ENCODE measurements around the gene BRD4.

Gene BRD4

DNA sequence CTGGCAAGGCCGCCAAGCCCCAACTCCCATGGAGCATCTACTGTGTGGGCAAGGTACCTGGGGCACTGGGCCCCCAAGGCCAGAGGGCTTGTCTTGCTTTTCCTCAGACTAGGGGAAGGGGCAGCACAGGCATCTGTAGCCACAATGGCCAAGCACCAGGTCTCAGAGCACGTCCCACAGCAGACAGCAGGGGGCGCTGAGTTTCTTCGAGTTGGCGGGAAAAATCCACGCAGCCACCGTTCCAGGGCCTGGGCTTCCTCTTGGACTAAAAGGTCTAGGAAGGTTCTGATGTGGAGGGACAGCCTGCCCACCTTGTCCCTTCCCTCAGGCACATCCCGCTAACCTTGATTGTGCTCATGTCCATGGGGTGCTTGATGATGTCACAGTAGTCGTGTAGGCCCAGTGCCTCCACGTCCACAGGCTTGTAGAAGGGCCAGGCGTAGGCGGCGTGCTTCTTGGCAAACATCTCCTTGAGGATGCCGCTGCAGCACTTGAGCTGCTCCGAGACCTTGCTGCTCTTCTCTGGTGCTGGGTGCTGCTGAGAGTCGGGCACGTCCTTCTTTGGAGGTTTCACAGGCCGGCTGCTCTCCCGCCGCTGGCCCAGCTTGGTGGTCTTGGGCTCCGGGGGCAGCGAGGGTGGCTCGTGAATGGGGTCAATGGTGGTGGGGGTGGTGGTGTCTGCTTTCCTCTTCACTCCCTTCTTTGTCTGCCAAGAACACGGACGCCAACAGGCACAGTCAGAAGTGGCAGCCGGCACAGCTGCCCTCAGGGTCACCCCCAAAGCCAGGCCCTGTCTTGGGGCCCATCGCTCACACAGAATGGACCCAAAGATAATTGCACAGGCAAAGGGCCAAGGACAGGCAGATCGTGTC lies 68.0 kb downstream of the BRD4 start:
- DNase-seq = no peak

GRCh38 chr19:15263361-15263985 lies 68.9 kb downstream of the BRD4 start:
- no peak for DNase-seq

GRCh38 chr19:15262011-15262410 lies 70.3 kb downstream of the BRD4 start:
- DNase-seq = no peak

DNA sequence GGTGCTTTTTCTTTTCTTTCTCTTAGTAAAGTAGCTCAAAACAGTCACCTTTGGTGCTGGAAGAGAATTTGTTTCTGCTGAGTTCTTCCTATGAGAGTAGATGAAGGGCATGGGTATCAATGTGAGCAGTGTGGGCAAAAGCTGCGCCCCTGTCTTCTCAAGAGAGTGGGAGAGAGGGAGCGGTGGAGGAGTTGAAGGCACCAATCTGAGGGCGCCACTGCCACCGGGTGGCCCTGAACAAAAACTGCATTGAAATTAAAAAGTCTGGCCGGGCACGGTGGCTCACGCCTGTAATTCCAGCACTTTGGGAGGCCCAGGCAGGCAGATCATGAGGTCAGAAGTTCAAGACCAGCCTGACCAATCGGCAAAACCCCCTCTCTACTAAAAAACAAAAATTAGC lies 71.4 kb downstream of the BRD4 start:
- no peak for DNase-seq

- no peak for DNase-seq
These were observed 72.4 kb downstream of the BRD4 start for GRCh38 chr19:15259907-15260306.

DNA sequence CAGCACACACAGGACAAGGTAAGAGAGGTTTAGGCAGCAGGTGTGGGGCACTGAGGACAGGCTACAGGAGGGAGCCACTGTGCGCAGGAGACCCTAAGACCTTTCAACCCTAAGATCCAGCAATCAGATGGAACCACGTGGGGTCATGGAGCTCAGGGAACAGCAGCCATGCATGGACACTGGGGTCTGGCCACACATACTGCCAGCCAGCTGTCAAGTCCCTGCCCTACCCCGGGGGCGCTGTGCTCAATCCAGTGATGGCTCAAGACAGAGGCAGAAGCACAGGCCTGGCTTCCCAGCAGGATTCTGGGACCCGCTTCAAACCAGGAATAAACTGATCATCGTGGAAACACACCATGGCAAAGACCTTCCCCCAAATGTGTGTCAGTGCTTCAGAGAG lies 74.6 kb downstream of the BRD4 start:
- DNase-seq = no peak

GRCh38 chr19:15256708-15257331 lies 75.5 kb downstream of the BRD4 start:
- no peak for DNase-seq

DNA sequence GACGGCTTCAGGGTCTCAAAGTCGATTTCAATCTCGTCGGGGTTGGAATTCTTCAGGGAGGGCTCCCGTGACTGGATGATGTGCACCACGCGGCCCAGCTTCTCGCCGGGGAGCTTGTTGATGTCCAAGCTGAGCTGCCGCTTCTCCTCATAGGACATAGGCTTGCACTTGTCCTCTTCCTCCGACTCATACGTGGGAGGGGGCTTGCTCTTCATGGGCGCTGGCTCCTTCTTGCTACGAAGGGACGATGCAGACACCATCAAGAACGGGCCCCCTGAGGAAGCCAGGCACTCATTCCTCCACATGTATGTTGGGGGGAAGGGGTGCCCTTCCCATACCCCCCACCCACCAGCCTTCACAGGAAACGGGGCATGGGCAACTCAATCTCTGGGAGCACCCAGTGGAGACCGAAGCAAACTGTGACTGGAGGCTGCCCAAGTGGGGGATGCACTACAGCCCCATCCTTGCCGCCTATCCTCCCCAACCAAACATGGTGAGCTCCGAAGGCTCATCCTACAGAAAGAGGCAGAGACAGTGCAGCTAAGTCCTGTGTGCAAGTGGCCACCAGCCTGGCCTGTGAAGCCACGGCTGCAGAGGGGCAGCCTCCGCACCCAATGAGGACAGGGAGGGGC lies 76.9 kb downstream of the BRD4 start:
- no peak for DNase-seq

- DNase-seq = no peak
These were observed 77.8 kb downstream of the BRD4 start for GRCh38 chr19:15254547-15254946.

DNA sequence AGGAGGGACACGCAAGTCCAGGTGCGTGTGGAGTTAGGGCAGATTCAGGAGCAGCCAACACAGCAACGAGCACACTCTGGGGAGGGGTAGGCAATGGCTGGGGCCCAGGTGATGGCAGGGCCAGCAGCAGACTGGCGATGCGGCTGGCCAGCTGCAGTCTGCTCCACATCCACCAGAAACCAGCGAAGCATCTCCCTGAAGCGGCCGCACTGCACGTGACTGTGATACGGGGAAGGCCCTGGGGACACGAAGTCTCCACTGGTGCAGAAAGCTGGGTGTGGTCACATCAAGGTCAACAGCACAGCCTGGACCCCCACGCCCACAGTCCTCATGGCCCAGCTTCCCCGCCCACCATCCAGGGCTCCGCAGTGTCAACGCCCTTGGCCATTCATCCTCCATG lies 78.8 kb downstream of the BRD4 start:
- DNase-seq = no peak

DNA sequence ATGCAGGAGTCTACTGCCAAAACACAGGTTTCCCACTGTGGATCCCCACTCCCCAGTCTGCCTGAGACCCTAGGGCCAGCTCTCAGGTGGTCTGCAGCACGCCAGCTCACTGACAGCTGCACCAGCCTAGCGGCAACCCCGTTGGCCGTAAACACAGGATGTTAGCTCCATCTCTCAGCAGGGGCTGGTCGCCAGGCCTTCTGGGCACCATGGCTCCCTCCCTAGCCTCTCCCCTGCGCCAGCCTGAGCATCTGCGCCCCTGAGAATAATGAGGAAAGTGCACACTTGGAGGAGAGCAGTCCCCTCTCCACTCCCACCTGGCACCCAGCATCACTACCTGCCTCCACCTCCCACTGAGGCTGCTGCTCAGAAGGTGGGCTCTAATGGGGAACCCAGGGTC lies 79.3 kb downstream of the BRD4 start:
- DNase-seq = no peak

DNA sequence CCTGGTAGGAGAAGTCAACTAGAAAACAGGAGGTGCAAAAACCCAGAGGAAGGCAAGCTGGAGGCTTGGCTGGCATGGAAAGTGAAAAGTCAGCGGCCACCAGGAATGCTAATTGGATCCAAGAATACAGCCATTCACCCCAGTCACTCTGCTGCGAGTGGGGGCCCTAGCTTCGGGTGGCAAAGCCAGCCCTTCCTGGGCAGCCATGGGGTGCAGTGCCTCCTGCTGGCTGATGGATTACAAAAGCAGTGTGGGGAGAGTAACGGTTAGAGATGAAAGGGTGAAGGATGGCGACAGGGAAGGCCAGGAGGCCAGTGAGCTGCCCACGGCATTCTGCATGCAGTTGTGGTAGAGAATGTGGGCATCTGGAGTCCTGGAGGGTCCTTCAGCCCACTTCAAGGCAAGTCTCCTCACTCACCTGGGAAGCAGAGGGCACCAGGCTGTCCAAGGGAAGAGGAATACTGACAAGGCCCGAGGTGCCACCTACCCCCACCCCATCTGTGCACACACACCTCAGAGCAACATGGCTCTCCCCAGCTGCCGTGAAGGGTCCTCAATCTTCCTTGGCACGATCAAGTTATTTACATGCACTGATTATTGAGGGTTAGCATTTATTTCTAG lies 79.8 kb downstream of the BRD4 start:
- no peak for DNase-seq

- DNase-seq = peak; percentile 67
These were observed 80.5 kb downstream of the BRD4 start for GRCh38 chr19:15251749-15252397.

GRCh38 chr19:15251010-15251748 lies 81.2 kb downstream of the BRD4 start:
- no peak for DNase-seq

DNA sequence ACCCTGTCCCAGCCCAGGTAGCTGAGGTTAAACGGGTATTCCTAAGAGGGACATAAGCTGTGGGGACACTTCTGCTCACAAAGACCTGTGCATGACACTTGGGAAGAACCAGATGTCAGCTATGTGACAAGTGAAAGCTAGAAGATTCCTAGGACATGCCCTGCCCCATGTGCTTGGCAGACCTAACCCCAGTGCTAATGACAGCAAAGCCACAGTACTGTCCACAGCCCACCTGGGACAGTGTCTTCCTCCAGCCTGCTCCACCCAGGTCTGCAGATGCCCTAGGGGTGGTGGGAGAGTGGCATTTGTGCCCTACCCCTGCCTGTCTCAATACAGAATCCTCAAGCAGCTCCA lies 81.7 kb downstream of the BRD4 start:
- no peak for DNase-seq

GRCh38 chr19:15249972-15250639 lies 82.2 kb downstream of the BRD4 start:
- DNase-seq = no peak

GRCh38 chr19:15249528-15249874 lies 82.8 kb downstream of the BRD4 start:
- no peak for DNase-seq

DNA sequence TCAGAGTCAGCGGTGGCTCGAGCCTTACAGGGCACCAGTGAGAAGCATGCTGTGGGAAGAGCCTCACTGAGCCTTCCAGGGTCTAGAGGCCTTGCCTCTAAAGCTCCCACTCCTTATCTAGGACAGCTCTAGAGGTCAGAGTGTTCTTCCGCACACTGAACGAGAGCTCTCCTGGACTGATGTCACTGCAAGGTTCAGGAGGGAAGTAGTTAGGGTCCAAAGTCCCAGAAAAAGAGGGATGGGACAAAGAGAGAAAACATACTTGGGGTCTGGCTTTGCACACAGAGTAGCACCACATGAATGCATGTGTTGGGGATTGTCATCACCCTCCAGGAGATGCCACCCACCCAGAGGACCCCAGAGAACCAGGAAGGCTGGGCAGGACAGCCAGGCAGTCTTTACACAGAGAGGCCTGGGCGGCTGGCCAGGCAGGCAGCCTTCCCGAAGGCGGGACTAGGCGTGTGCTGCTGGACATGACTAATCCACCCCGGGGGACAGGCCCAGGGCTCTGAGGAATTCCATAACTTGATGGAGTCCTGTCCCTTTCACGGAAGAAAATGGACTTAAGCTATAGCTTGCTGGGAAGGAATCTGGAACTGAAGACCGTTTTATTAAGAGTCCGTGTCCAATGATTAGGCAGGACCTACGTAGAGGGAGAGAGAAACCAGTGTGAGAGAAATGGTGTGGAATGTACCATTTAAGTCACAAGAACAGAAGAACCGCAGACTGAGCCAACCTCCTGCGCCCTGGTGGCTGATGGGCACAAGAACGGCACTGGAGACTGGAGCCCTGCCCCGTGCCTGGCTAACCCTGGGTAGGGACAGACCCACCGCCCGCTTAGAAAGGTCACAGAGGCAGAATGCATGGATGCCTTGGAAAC lies 83.5 kb downstream of the BRD4 start:
- DNase-seq = peak; percentile 72

- no peak for DNase-seq
These were observed 84.2 kb downstream of the BRD4 start for GRCh38 chr19:15248106-15248505.

Measured in 8988T (cell line).